GM18502 (cell line): ENCODE results near the gene NPW.

ENCODE experiments used
- ATAC-seq: cut with Tn5 transposase; IDR thresholded peaks from one replicate; pipeline ENCODE4 v1.9.1; 2021; ENCODE audit warnings: mild to moderate bottlenecking; ENCODE audit not compliant: unreplicated experiment, poor library complexity

The NPW gene

GRCh38 chr16:1983544-1984346, 35.8 kb upstream of the NPW start, which contains the start of gene GFER:
GFER (plus strand) TSS chr16:1984193; CDS start chr16:1984219, 26 bp downstream.
- peak; percentile 77 for ATAC-seq

DNA sequence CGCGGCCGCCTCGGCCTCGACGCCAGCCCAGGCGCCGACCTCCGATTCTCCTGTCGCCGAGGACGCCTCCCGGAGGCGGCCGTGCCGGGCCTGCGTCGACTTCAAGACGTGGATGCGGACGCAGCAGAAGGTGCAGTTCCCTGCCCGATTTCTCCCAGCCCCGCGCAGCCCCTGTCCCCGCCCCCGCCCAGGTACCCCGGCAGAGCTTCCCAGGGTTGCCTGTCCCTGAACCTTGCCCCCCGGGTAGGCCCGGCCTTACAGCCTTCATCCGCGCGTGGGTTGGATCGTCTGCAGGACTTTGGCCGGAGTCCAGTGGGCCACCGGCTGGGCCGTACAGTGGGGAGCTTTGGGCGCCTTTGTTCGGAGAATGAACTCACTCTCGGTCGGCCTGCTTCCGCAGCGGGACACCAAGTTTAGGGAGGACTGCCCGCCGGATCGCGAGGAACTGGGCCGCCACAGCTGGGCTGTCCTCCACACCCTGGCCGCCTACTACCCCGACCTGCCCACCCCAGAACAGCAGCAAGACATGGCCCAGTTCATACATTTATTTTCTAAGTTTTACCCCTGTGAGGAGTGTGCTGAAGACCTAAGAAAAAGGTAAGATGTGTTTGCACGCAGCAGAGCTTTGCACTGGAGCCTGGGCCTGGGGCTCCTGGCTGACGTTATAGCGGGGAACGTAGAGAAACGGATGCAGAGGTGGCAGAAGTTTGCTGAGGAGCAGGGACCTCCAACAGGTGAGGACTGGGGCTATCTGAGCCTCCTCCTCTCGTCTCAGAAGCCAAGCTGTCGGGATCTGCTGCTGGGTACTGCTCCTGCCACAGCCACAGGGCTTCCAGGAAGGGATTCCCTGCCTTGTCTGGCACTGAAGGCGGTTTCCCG, 35.0 kb upstream of the NPW start:
- peak; percentile 17 for ATAC-seq

GRCh38 chr16:1985466-1986150, 34.0 kb upstream of the NPW start:
- ATAC-seq, result no peak

DNA sequence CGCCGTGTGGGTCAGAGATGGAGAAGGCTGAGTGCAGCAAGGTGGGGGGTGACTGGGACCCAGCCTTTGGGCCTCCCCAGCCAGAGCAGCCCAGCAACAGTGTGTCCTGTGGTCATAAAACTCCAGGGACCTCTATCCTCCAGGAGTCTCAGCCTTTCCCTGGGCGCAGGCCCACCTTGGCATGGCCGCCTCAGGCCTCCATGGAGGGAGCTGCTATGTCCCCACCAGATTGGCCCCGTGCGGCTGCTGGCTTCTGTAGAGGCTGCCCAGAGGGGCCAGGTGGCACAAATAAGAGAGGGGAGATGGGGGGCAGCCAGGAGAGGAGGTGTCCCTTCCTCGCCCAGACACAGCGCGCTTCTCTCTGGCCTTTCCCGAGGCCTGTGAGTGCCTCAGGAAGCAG, 32.4 kb upstream of the NPW start:
- ATAC-seq, result no peak

GRCh38 chr16:1989209-1990100, 30.1 kb upstream of the NPW start, which contains the start of gene SYNGR3:
SYNGR3 (plus strand) TSS chr16:1989970; CDS start chr16:1990103, 133 bp downstream.
- ATAC-seq, result no peak

DNA sequence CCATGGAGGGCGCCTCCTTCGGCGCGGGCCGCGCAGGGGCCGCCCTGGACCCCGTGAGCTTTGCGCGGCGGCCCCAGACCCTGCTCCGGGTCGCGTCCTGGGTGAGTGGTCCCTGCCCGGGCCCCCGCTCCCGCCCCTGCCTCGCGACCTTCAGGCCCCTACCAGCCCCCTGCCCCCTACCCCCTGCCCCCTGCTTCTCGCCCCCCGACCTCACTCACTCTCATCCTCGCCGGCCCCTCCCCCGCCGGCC, 29.6 kb upstream of the NPW start:
- no peak for ATAC-seq

- no peak for ATAC-seq
Measured at GRCh38 chr16:1990351-1991134, 29.0 kb upstream of the NPW start.

GRCh38 chr16:1991135-1991551, 28.4 kb upstream of the NPW start:
- no peak for ATAC-seq

DNA sequence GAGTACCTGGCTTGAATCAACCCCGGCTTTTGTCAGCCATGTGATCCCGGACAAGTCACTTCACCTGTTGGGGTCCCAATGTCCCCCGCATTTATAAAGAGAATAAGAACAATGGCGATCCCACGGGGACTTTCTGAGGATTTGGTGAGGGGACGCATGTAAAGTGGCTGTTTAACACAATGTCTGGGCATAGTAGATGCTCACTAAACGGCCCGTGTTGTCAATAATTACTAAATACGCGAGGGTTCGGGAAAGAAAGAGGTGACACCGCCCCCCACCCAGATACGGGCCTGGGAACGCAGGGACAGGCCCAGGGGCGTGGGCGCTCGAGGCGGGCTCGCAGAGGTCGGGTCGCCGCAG, 28.0 kb upstream of the NPW start:
- no peak for ATAC-seq

GRCh38 chr16:1991948-1992703, 27.5 kb upstream of the NPW start:
- ATAC-seq, result peak; percentile 56

DNA sequence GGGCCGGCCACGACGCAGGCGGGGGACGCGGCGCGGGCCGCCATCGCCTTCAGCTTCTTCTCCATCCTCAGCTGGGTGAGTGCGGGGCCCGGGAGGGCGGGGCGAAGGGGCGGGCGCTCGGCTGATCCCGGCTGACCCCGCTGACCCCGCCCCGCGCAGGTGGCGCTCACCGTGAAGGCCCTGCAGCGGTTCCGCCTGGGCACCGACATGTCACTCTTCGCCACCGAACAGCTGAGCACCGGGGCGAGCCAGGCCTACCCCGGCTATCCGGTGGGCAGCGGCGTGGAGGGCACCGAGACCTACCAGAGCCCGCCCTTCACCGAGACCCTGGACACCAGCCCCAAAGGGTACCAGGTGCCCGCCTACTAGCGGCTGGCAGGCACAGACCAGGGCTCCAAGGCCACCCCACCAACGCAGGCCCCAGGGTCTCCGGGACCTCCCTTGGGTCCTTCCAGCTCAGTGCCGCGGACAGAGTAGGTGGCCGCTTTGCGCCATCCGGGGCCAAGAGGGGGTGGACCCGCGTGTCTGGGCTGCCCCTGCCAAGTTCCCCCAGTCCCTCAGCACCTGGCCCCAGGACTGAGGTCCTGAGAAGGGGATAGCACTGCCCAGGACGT, 26.8 kb upstream of the NPW start:
- no peak for ATAC-seq

GRCh38 chr16:1993731-1994131, 25.9 kb upstream of the NPW start:
- ATAC-seq, result no peak

- no peak for ATAC-seq
Measured at GRCh38 chr16:1997494-1998359, 21.9 kb upstream of the NPW start.

DNA sequence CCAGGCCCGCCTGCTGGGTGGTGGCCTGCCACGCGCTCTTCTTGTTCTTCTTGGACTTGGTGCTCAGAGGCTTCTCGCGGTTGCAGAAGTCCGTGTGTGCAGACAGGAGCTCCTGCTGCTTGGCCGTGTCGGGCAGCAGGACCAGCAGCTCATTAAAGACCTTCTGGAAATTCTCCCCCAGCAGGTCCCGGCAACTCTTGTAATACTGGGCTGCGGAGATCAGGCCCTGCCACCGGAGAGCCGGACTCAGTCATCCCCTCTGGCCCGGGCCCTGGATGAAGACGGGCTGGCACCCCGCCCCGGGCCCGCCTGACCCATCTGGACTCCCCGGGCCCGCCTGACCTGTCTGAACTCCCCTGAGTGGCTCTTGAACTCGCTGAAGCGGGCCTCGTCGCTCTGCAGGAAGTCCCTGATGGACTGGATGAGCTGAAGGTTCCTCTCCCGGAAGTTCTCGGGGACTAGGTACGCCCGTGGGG, 21.2 kb upstream of the NPW start:
- ATAC-seq, result no peak

DNA sequence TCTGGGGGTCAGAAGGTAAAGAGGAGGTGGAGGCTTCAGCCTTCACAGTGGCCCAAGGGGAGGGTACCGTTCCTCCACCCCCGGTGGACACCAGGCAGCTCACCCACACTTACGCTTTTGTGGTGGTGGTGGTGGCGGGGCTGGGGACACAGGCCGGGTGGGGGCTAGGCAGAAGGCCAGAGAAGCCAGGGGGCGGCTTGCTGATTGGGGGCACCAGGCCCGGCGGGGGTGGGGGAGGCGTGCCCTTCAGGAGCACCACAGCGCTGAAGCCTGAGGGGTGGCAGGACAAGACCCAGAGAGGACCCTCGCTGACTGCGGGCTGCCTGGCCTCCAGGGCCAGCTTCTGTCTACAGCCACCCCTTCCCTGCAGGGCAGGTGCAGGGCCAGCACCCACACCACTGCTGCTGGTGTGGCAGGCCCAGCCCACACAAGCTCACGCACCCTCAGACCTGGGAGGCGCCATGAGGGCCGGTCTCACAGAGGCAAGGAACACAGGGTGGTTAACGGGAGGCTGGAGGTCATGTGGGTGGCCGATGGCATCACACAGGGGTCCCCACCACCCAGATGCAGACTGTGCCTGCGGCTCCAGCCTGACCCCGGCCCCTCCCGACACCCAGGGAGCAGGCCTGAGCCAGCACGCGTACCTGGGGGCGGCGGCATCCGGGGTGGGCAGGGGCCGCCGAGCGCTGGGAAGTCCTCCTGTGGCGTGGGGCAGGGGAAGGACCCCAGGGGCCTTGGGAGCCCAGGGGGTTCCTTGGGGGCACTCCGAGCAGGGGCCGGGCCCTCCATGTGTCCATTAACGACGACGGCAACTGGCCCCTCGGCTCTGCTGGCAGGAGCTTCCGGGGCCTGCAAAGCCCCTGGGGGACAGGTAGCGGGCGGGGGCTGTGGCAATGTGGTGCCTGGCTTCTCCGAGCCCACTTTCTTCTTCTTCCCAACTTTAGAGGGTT, 20.5 kb upstream of the NPW start:
- ATAC-seq, result no peak

DNA sequence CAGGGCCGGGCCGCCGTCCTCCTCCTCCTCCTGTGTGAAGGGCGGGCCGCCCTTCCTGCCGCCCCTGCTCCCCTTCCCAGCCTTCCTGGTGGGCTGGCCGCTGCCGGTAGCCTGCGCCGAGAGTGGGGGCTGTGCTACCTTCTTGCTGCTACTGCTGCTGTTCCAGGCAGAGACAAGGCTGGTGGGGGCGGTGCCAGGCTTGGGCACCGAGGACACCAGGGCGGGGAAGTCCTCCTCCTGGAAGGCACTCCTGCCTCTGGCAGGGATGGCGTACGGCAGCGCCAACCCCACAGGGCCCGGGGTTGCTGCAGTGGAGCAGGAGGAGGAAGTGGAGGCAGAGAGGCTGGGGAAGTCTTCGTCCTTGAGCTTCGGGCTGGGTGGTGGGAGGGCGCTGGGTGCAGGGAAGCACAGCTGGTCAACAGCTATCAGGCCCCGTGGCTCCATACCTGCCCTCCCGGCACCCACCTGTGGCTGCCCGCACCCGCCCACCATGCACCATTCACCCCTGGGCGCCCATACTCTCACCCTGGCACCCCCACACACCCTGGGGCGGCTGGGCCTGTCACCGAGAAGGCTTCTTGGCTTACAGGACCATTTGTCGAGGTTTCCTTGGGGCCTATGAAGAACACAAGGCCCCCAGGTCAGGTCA, 19.6 kb upstream of the NPW start:
- no peak for ATAC-seq
